HepG2 (cell line): Measurements from ENCODE around the gene UVSSA. TPM values are rescaled to one million over a fixed set of nuclear protein-coding genes. Genes with fewer than 3 reads are reported as not detected.

Experiments used
- ARID4A ChIP-seq: sonication (generic); formaldehyde crosslinking; IDR thresholded peaks from 2 replicates; pipeline ENCODE4 v1.5.0; 2020; ENCODE audit warnings: mild to moderate bottlenecking, missing genetic modification reagents, borderline replicate concordance
- MXI1 ChIP-seq: IDR thresholded peaks from 3 replicates; pipeline ENCODE4 v1.6.1; 2012; ENCODE audit warnings: low read depth, low read length, inconsistent platforms, borderline replicate concordance
- NR2F2 ChIP-seq: IDR thresholded peaks from 2 replicates; pipeline ENCODE4 v1.6.1; 2012; ENCODE audit warnings: low read depth, inconsistent platforms, borderline replicate concordance
- RXRA ChIP-seq: sonication (generic); formaldehyde crosslinking; IDR thresholded peaks from 2 replicates; pipeline ENCODE4 v1.5.1; 2020; ENCODE audit warnings: missing genetic modification reagents
- TFE3 ChIP-seq: IDR thresholded peaks from 2 replicates; pipeline ENCODE4 v1.6.1; 2016
- ZBTB38 ChIP-seq: sonication (generic); formaldehyde crosslinking; IDR thresholded peaks from 2 replicates; pipeline ENCODE4 v1.5.1; 2020; ENCODE audit warnings: mild to moderate bottlenecking, missing genetic modification reagents
- ZBTB4 ChIP-seq: sonication (generic); formaldehyde crosslinking; IDR thresholded peaks from 2 replicates; pipeline ENCODE4 v1.4.0; 2020; ENCODE audit warnings: missing genetic modification reagents, mild to moderate bottlenecking, borderline replicate concordance
- ZFP62 ChIP-seq: sonication (generic); formaldehyde crosslinking; IDR thresholded peaks from 2 replicates; pipeline ENCODE4 v1.4.0; 2020; ENCODE audit warnings: missing genetic modification reagents
- ZNF382 ChIP-seq: sonication (generic); formaldehyde crosslinking; IDR thresholded peaks from 2 replicates; pipeline ENCODE4 v1.5.0; 2020; ENCODE audit warnings: missing genetic modification reagents, mild to moderate bottlenecking, borderline replicate concordance
- ZNF614 ChIP-seq: IDR thresholded peaks from 2 replicates; pipeline ENCODE4 v1.6.1; 2018; ENCODE audit warnings: missing biosample characterization, missing genetic modification reagents, inconsistent platforms, borderline replicate concordance
- ZNF619 ChIP-seq: sonication (generic); formaldehyde crosslinking; IDR thresholded peaks from 2 replicates; pipeline ENCODE4 v1.4.0; 2020; ENCODE audit warnings: mild to moderate bottlenecking, missing genetic modification reagents
- ZNF660 ChIP-seq: sonication (generic); formaldehyde crosslinking; IDR thresholded peaks from 2 replicates; pipeline ENCODE4 v1.5.1; 2020; ENCODE audit warnings: mild to moderate bottlenecking, low read depth, missing genetic modification reagents, borderline replicate concordance
- polyA plus RNA-seq, 8 experiments: library from polyadenylated mRNA; depleted of rRNA in 3 of 8; stranded (reverse) in 7 of 8; unstranded in 1 of 8; fragments of >200 nt; fragmentation: Illumina TruSeq in 4 of 8; extraction: Trizol in 4 of 8; gene quantifications; 2 replicates each; pipeline versions ENCODE4 v1.2.1 to v1.2.3, GENCODE V29; 2011 to 2016; ENCODE audit warnings: low read depth in 4 of 8, missing spikeins in 1 of 8, mixed read lengths in 1 of 8; ENCODE audit not compliant: insufficient read depth in 1 of 8
- total RNA-seq, 5 experiments: library from RNA; depleted of rRNA; stranded (reverse); fragments of >200 nt; fragmentation: Illumina TruSeq; extraction: Trizol; gene quantifications; 2 replicates each; pipeline ENCODE4 v1.2.3, GENCODE V29; 2016; ENCODE audit warnings: low read depth in 1 of 5
- TF ChIP-seq, protein P1 (sequence below): sonication (generic); formaldehyde crosslinking; IDR thresholded peaks from 2 replicates; pipeline ENCODE4 v1.4.0; 2020; ENCODE audit warnings: missing genetic modification reagents, borderline replicate concordance
- TF ChIP-seq, protein P2 (sequence below): sonication (generic); formaldehyde crosslinking; IDR thresholded peaks from 2 replicates; pipeline ENCODE4 v1.8.0; 2022; ENCODE audit warnings: missing genetic modification reagents, mild to moderate bottlenecking, inconsistent platforms, borderline replicate concordance
- TF ChIP-seq, protein P3 (sequence below): IDR thresholded peaks from 2 replicates; pipeline ENCODE4 v1.6.1; 2016; ENCODE audit warnings: missing genetic modification reagents, missing compliant biosample characterization

Gene UVSSA
- total and polyA plus RNA-seq, 2 of the 13 experiments (the other 11 are each of a cell fraction or from before 2014, with no cell fraction given): 4.6 to 8.4 TPM

- TF ChIP-seq, protein P1, sequence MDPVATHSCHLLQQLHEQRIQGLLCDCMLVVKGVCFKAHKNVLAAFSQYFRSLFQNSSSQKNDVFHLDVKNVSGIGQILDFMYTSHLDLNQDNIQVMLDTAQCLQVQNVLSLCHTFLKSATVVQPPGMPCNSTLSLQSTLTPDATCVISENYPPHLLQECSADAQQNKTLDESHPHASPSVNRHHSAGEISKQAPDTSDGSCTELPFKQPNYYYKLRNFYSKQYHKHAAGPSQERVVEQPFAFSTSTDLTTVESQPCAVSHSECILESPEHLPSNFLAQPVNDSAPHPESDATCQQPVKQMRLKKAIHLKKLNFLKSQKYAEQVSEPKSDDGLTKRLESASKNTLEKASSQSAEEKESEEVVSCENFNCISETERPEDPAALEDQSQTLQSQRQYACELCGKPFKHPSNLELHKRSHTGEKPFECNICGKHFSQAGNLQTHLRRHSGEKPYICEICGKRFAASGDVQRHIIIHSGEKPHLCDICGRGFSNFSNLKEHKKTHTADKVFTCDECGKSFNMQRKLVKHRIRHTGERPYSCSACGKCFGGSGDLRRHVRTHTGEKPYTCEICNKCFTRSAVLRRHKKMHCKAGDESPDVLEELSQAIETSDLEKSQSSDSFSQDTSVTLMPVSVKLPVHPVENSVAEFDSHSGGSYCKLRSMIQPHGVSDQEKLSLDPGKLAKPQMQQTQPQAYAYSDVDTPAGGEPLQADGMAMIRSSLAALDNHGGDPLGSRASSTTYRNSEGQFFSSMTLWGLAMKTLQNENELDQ (CRISPR knock-in tag): no peak
- TF ChIP-seq ZNF382 (CRISPR knock-in tag) (no peak), MXI1 (peak; percentile 65; the same call in 2 of the 3 replicates), NR2F2 (no peak), ZNF660 (CRISPR knock-in tag) (no peak), ZBTB38 (CRISPR knock-in tag) (0 out of 2 replicates have a peak, but pooled peaks have one; percentile 22), TFE3 (CRISPR knock-in tag) (peak; percentile 82), ARID4A (CRISPR knock-in tag) (peak; percentile 81; the same call in 1 of the 2 replicates), ZNF614 (CRISPR knock-in tag) (no peak; the same call in 1 of the 2 replicates), ZFP62 (CRISPR knock-in tag) (no peak), ZBTB4 (no peak), RXRA (peak; percentile 45; the same call in 1 of the 2 replicates), ZNF619 (CRISPR knock-in tag) (no peak)
- TF ChIP-seq, protein P2, sequence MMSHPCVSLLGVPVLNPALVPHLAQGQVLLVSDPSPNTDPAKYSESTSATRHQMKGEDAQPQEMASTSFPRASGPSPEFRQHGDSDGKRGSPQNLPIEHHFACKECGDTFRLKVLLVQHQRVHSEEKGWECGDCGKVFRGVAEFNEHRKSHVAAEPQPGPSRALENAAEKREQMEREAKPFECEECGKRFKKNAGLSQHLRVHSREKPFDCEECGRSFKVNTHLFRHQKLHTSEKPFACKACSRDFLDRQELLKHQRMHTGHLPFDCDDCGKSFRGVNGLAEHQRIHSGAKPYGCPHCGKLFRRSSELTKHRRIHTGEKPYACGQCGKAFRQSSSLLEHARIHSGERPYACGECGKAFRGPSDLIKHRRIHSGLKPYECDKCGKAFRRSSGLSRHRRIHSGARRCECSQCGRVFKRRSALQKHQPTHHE (CRISPR knock-in tag): peak; percentile 43; the same call in 1 of the 2 replicates
- TF ChIP-seq, protein P3, sequence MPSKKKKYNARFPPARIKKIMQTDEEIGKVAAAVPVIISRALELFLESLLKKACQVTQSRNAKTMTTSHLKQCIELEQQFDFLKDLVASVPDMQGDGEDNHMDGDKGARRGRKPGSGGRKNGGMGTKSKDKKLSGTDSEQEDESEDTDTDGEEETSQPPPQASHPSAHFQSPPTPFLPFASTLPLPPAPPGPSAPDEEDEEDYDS: peak; percentile 62; the same call in 1 of the 2 replicates
Observed at GRCh38 chr4:1346781-1347409, at the start of gene UVSSA (continued).
